Measurements from ENCODE around the gene HIRA.

Gene HIRA

GRCh38 chr22:19382240-19382639 lies 49.3 kb downstream of the HIRA start:
- CTCF ChIA-PET = interaction anchor here (0.9 kb wide), 1 partner anchor 17 kb away, joined by 3 read pairs; no protein-coding TSS in a partner anchor
- Histone ChIP-seq H3K9me3 (ENCODE audit: control extremely low read depth in 1 of 5, control insufficient read depth in 4 of 5, insufficient read depth in 2 of 5, low read depth in 1 of 5, low read length in 4 of 5) (no peaks in the 10 kb centered on the region), H3K36me3 (ENCODE audit: control insufficient read depth in 4 of 4, insufficient read depth in 4 of 4, low read length in 3 of 4) (peaks cover 27 to 74% (median 53%) of the 10 kb centered on the region in 4 experiments), H3K4me3 (ENCODE audit: control insufficient read depth in 1 of 7, extremely low read depth in 1 of 7, insufficient read depth in 4 of 7, low read depth in 2 of 7, low read length in 6 of 7) (no peak overlapping the region), H3K27me3 (replicated peaks in 2 of 5; ENCODE audit: control insufficient read depth in 4 of 5, insufficient read depth in 5 of 5, low read length in 4 of 5) (no peaks in the 10 kb centered on the region), H3K4me1 (ENCODE audit: control extremely low read depth in 1 of 4, control insufficient read depth in 4 of 4, insufficient read depth in 4 of 4, low read length in 3 of 4) (no peaks in the 10 kb centered on the region), H3K27ac (ENCODE audit: insufficient read depth in 1 of 2, low read depth in 1 of 2, low read length in 2 of 2, poor library complexity in 1 of 2, severe bottlenecking in 2 of 2) (no peak overlapping the region)
- 94% methylated on average over 3 of the region's 5 CpGs for WGBS (ENCODE audit: insufficient coverage)
- POLR2A ChIA-PET = no interaction called here
- DNase-seq = no peak

- Histone ChIP-seq H3K36me3 (ENCODE audit: control insufficient read depth in 4 of 4, insufficient read depth in 4 of 4, low read length in 3 of 4) (peaks cover 18 to 77% (median 62%) of the 10 kb centered on the region in 4 experiments), H3K9me3 (ENCODE audit: control extremely low read depth in 1 of 5, control insufficient read depth in 4 of 5, insufficient read depth in 2 of 5, low read depth in 1 of 5, low read length in 4 of 5) (no peaks in the 10 kb centered on the region), H3K4me3 (ENCODE audit: control insufficient read depth in 1 of 7, extremely low read depth in 1 of 7, insufficient read depth in 4 of 7, low read depth in 2 of 7, low read length in 6 of 7) (no peak overlapping the region), H3K4me1 (ENCODE audit: control extremely low read depth in 1 of 4, control insufficient read depth in 4 of 4, insufficient read depth in 4 of 4, low read length in 3 of 4) (no peaks in the 10 kb centered on the region), H3K27ac (ENCODE audit: insufficient read depth in 1 of 2, low read depth in 1 of 2, low read length in 2 of 2, poor library complexity in 1 of 2, severe bottlenecking in 2 of 2) (no peak overlapping the region), H3K27me3 (replicated peaks in 2 of 5; ENCODE audit: control insufficient read depth in 4 of 5, insufficient read depth in 5 of 5, low read length in 4 of 5) (no peaks in the 10 kb centered on the region)
- no peak for DNase-seq
- ChIA-PET CTCF (no interaction called here), POLR2A (no interaction called here)
Observed at GRCh38 chr22:19378344-19378674, 53.2 kb downstream of the HIRA start.

GRCh38 chr22:19377565-19378343 lies 53.8 kb downstream of the HIRA start:
- POLR2A ChIA-PET = no interaction called here
- WGBS (ENCODE audit: insufficient coverage) = 99% methylated on average over 10 of the region's 10 CpGs

DNA sequence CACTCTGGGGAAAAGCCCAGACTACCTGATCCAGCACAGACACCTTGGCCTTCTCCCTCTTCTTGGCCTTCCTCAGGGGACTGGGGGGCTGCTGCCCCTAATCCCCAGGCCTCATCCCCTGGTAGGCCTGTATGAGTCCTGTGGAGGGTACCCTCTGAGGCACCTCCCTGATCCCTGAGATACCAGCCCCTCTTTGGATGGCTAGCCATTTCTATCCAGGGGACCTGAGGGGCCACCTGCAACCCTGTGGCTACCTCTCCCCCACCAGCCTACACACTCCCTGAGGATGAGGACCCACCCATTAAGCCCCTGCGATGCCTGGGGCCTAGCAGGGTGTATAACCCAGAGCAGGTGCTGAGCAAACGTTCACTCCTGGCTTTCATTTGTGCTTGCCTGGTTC lies 54.6 kb downstream of the HIRA start:
- no peak overlapping the region for H3K27ac ChIP-seq (ENCODE audit: insufficient read depth in 1 of 2, low read depth in 1 of 2, low read length in 2 of 2, poor library complexity in 1 of 2, severe bottlenecking in 2 of 2)
- H3K27me3 ChIP-seq (replicated peaks in 2 of 5; ENCODE audit: control insufficient read depth in 4 of 5, insufficient read depth in 5 of 5, low read length in 4 of 5) = no peaks in the 10 kb centered on the region
- H3K36me3 ChIP-seq (ENCODE audit: control insufficient read depth in 4 of 4, insufficient read depth in 4 of 4, low read length in 3 of 4) = peaks cover 15 to 73% (median 56%) of the 10 kb centered on the region in 4 experiments
- no peak overlapping the region for H3K4me3 ChIP-seq (ENCODE audit: control insufficient read depth in 1 of 7, extremely low read depth in 1 of 7, insufficient read depth in 4 of 7, low read depth in 2 of 7, low read length in 6 of 7)
- H3K4me1 ChIP-seq (ENCODE audit: control extremely low read depth in 1 of 4, control insufficient read depth in 4 of 4, insufficient read depth in 4 of 4, low read length in 3 of 4) = no peaks in the 10 kb centered on the region
- ChIA-PET CTCF (no interaction called here), POLR2A (no interaction called here)
- H3K9me3 ChIP-seq (ENCODE audit: control extremely low read depth in 1 of 5, control insufficient read depth in 4 of 5, insufficient read depth in 2 of 5, low read depth in 1 of 5, low read length in 4 of 5) = no peaks in the 10 kb centered on the region
- DNase-seq = no peak
- WGBS (ENCODE audit: insufficient coverage) = 100% methylated on average over 2 of the region's 2 CpGs

More at GRCh38 chr22:19377565-19378343, 53.8 kb downstream of the HIRA start:
- Histone ChIP-seq H3K9me3 (ENCODE audit: control extremely low read depth in 1 of 5, control insufficient read depth in 4 of 5, insufficient read depth in 2 of 5, low read depth in 1 of 5, low read length in 4 of 5) (no peaks in the 10 kb centered on the region), H3K27me3 (replicated peaks in 2 of 5; ENCODE audit: control insufficient read depth in 4 of 5, insufficient read depth in 5 of 5, low read length in 4 of 5) (no peaks in the 10 kb centered on the region), H3K4me1 (ENCODE audit: control extremely low read depth in 1 of 4, control insufficient read depth in 4 of 4, insufficient read depth in 4 of 4, low read length in 3 of 4) (no peaks in the 10 kb centered on the region), H3K4me3 (ENCODE audit: control insufficient read depth in 1 of 7, extremely low read depth in 1 of 7, insufficient read depth in 4 of 7, low read depth in 2 of 7, low read length in 6 of 7) (no peak overlapping the region), H3K27ac (ENCODE audit: insufficient read depth in 1 of 2, low read depth in 1 of 2, low read length in 2 of 2, poor library complexity in 1 of 2, severe bottlenecking in 2 of 2) (no peak overlapping the region), H3K36me3 (ENCODE audit: control insufficient read depth in 4 of 4, insufficient read depth in 4 of 4, low read length in 3 of 4) (peaks cover 15 to 76% (median 61%) of the 10 kb centered on the region in 4 experiments)
- CTCF ChIA-PET = no interaction called here
- no peak for DNase-seq

GRCh38 chr22:19376247-19376646 lies 55.3 kb downstream of the HIRA start:
- ChIA-PET POLR2A (no interaction called here), CTCF (no interaction called here)
- no peak overlapping the region for H3K4me3 ChIP-seq (ENCODE audit: control insufficient read depth in 1 of 7, extremely low read depth in 1 of 7, insufficient read depth in 4 of 7, low read depth in 2 of 7, low read length in 6 of 7)
- no peaks in the 10 kb centered on the region for H3K9me3 ChIP-seq (ENCODE audit: control extremely low read depth in 1 of 5, control insufficient read depth in 4 of 5, insufficient read depth in 2 of 5, low read depth in 1 of 5, low read length in 4 of 5)
- H3K4me1 ChIP-seq (ENCODE audit: control extremely low read depth in 1 of 4, control insufficient read depth in 4 of 4, insufficient read depth in 4 of 4, low read length in 3 of 4) = no peaks in the 10 kb centered on the region
- H3K36me3 ChIP-seq (ENCODE audit: control insufficient read depth in 4 of 4, insufficient read depth in 4 of 4, low read length in 3 of 4) = peaks cover 15 to 72% (median 54%) of the 10 kb centered on the region in 4 experiments
- 87% methylated on average over 3 of the region's 3 CpGs for WGBS (ENCODE audit: insufficient coverage)
- no peak overlapping the region for H3K27ac ChIP-seq (ENCODE audit: insufficient read depth in 1 of 2, low read depth in 1 of 2, low read length in 2 of 2, poor library complexity in 1 of 2, severe bottlenecking in 2 of 2)
- no peak for DNase-seq
- no peaks in the 10 kb centered on the region for H3K27me3 ChIP-seq (replicated peaks in 2 of 5; ENCODE audit: control insufficient read depth in 4 of 5, insufficient read depth in 5 of 5, low read length in 4 of 5)

- Histone ChIP-seq H3K4me3 (ENCODE audit: control insufficient read depth in 1 of 7, extremely low read depth in 1 of 7, insufficient read depth in 4 of 7, low read depth in 2 of 7, low read length in 6 of 7) (no peak overlapping the region), H3K4me1 (ENCODE audit: control extremely low read depth in 1 of 4, control insufficient read depth in 4 of 4, insufficient read depth in 4 of 4, low read length in 3 of 4) (no peaks in the 10 kb centered on the region), H3K9me3 (ENCODE audit: control extremely low read depth in 1 of 5, control insufficient read depth in 4 of 5, insufficient read depth in 2 of 5, low read depth in 1 of 5, low read length in 4 of 5) (no peaks in the 10 kb centered on the region), H3K27me3 (replicated peaks in 2 of 5; ENCODE audit: control insufficient read depth in 4 of 5, insufficient read depth in 5 of 5, low read length in 4 of 5) (no peaks in the 10 kb centered on the region), H3K36me3 (ENCODE audit: control insufficient read depth in 4 of 4, insufficient read depth in 4 of 4, low read length in 3 of 4) (peaks cover 18 to 76% (median 58%) of the 10 kb centered on the region in 4 experiments), H3K27ac (ENCODE audit: insufficient read depth in 1 of 2, low read depth in 1 of 2, low read length in 2 of 2, poor library complexity in 1 of 2, severe bottlenecking in 2 of 2) (no peak overlapping the region)
- no peak for DNase-seq
- ChIA-PET CTCF (no interaction called here), POLR2A (no interaction called here)
- 98% methylated on average over 5 of the region's 8 CpGs for whole genome bisulfite sequencing (ENCODE audit: insufficient coverage)
Observed at GRCh38 chr22:19375435-19375834, 56.1 kb downstream of the HIRA start.

- Histone ChIP-seq H3K27ac (ENCODE audit: insufficient read depth in 1 of 2, low read depth in 1 of 2, low read length in 2 of 2, poor library complexity in 1 of 2, severe bottlenecking in 2 of 2) (no peak overlapping the region), H3K9me3 (ENCODE audit: control extremely low read depth in 1 of 5, control insufficient read depth in 4 of 5, insufficient read depth in 2 of 5, low read depth in 1 of 5, low read length in 4 of 5) (no peaks in the 10 kb centered on the region), H3K4me1 (ENCODE audit: control extremely low read depth in 1 of 4, control insufficient read depth in 4 of 4, insufficient read depth in 4 of 4, low read length in 3 of 4) (no peaks in the 10 kb centered on the region), H3K36me3 (ENCODE audit: control insufficient read depth in 4 of 4, insufficient read depth in 4 of 4, low read length in 3 of 4) (peaks cover 19 to 82% (median 64%) of the 10 kb centered on the region in 4 experiments), H3K4me3 (ENCODE audit: control insufficient read depth in 1 of 7, extremely low read depth in 1 of 7, insufficient read depth in 4 of 7, low read depth in 2 of 7, low read length in 6 of 7) (no peak overlapping the region), H3K27me3 (replicated peaks in 2 of 5; ENCODE audit: control insufficient read depth in 4 of 5, insufficient read depth in 5 of 5, low read length in 4 of 5) (no peaks in the 10 kb centered on the region)
- no peak for DNase-seq
- CTCF ChIA-PET = interaction anchor here (0.9 to 1.2 kb wide), 3 partner anchors 9 to 20 kb away, joined by 3 to 5 read pairs (median 4); no protein-coding TSS in a partner anchor
- POLR2A ChIA-PET = no interaction called here
- 100% methylated on average over 1 of the region's 1 CpG for WGBS (ENCODE audit: insufficient coverage)
Observed at GRCh38 chr22:19374410-19374809, 57.1 kb downstream of the HIRA start.

Data from common myeloid progenitor, CD34-positive (primary cell).